Measurements from ENCODE around the gene SPEF2.

SPEF2 gene

GRCh38 chr5:35778259-35778769, 160.7 kb downstream of the SPEF2 start:
- DNase-seq (ENCODE audit: low spot score) = no peak

GRCh38 chr5:35780236-35780635, 162.6 kb downstream of the SPEF2 start:
- no peak for DNase-seq (ENCODE audit: low spot score)

- peak; percentile 19 for DNase-seq (ENCODE audit: low spot score)
Measured at GRCh38 chr5:35781181-35781790, 163.6 kb downstream of the SPEF2 start.

- no peak for DNase-seq (ENCODE audit: low spot score)
Measured at GRCh38 chr5:35783551-35783950, 165.9 kb downstream of the SPEF2 start.

GRCh38 chr5:35785601-35786085, 168.0 kb downstream of the SPEF2 start:
- no peak for DNase-seq (ENCODE audit: low spot score)

GRCh38 chr5:35788724-35789123, 171.1 kb downstream of the SPEF2 start:
- DNase-seq (ENCODE audit: low spot score) = no peak

GRCh38 chr5:35789732-35790456, 172.2 kb downstream of the SPEF2 start:
- peak; percentile 29 for DNase-seq (ENCODE audit: low spot score)

GRCh38 chr5:35790457-35790822, 172.8 kb downstream of the SPEF2 start:
- no peak for DNase-seq (ENCODE audit: low spot score)

- DNase-seq (ENCODE audit: low spot score) = no peak
Measured at GRCh38 chr5:35794328-35794619, 176.6 kb downstream of the SPEF2 start.

- DNase-seq (ENCODE audit: low spot score) = no peak
Measured at GRCh38 chr5:35794684-35795375, 177.2 kb downstream of the SPEF2 start.

- no peak for DNase-seq (ENCODE audit: low spot score)
Measured at GRCh38 chr5:35799181-35799580, 181.5 kb downstream of the SPEF2 start.

GRCh38 chr5:35799753-35800152, 182.1 kb downstream of the SPEF2 start:
- DNase-seq (ENCODE audit: low spot score) = peak; percentile 15

GRCh38 chr5:35803191-35803651, 185.6 kb downstream of the SPEF2 start:
- DNase-seq (ENCODE audit: low spot score) = peak; percentile 90

GRCh38 chr5:35804201-35804653, 186.6 kb downstream of the SPEF2 start:
- no peak for DNase-seq (ENCODE audit: low spot score)

- no peak for DNase-seq (ENCODE audit: low spot score)
Measured at GRCh38 chr5:35804841-35805240, 187.2 kb downstream of the SPEF2 start.

GRCh38 chr5:35810601-35811000, 192.9 kb downstream of the SPEF2 start:
- DNase-seq (ENCODE audit: low spot score) = no peak

GRCh38 chr5:35811108-35811741, 193.6 kb downstream of the SPEF2 start:
- DNase-seq (ENCODE audit: low spot score) = no peak

GRCh38 chr5:35813521-35813920, 195.9 kb downstream of the SPEF2 start:
- no peak for DNase-seq (ENCODE audit: low spot score)

- peak; percentile 31 for DNase-seq (ENCODE audit: low spot score)
Measured at GRCh38 chr5:35815089-35815936, 197.7 kb downstream of the SPEF2 start.

- no peak for DNase-seq (ENCODE audit: low spot score)
Measured at GRCh38 chr5:35816881-35817521, 199.3 kb downstream of the SPEF2 start.

GRCh38 chr5:35819026-35819425, 201.4 kb downstream of the SPEF2 start:
- no peak for DNase-seq (ENCODE audit: low spot score)
